GM19351 (cell line): ENCODE results near the gene ADCY7.

Experiments used
- ATAC-seq: cut with Tn5 transposase; IDR thresholded peaks from one replicate; pipeline ENCODE4 v1.9.1; 2021; ENCODE audit warnings: mild to moderate bottlenecking, moderate library complexity; ENCODE audit not compliant: unreplicated experiment

Gene ADCY7

GRCh38 chr16:50265716-50266336, 525 bp upstream of the ADCY7 start:
- no peak for ATAC-seq

- no peak for ATAC-seq
These were observed 840 bp downstream of the ADCY7 start for GRCh38 chr16:50267151-50267631.

- ATAC-seq = no peak
These were observed 1.3 kb downstream of the ADCY7 start for GRCh38 chr16:50267651-50268050.

GRCh38 chr16:50268352-50268751, 2.0 kb downstream of the ADCY7 start:
- no peak for ATAC-seq

GRCh38 chr16:50269061-50269705, 2.8 kb downstream of the ADCY7 start:
- ATAC-seq = no peak

GRCh38 chr16:50269769-50270509, 3.6 kb downstream of the ADCY7 start:
- ATAC-seq = no peak

- ATAC-seq = no peak
These were observed 4.3 kb downstream of the ADCY7 start for GRCh38 chr16:50270510-50271147.

- no peak for ATAC-seq
These were observed 5.0 kb downstream of the ADCY7 start for GRCh38 chr16:50271148-50272041.

GRCh38 chr16:50272111-50272571, 5.8 kb downstream of the ADCY7 start:
- no peak for ATAC-seq

GRCh38 chr16:50272687-50273381, 6.5 kb downstream of the ADCY7 start:
- ATAC-seq = no peak

GRCh38 chr16:50273382-50273690, 7.0 kb downstream of the ADCY7 start:
- no peak for ATAC-seq

- peak; percentile 80 for ATAC-seq
These were observed 7.6 kb downstream of the ADCY7 start for GRCh38 chr16:50273888-50274325.

- peak; percentile 50 for ATAC-seq
These were observed 8.2 kb downstream of the ADCY7 start for GRCh38 chr16:50274326-50275097.

GRCh38 chr16:50275098-50275415, 8.7 kb downstream of the ADCY7 start:
- no peak for ATAC-seq

- no peak for ATAC-seq
These were observed 9.3 kb downstream of the ADCY7 start for GRCh38 chr16:50275428-50276325.

GRCh38 chr16:50276326-50276640, 9.9 kb downstream of the ADCY7 start:
- ATAC-seq = no peak

- ATAC-seq = no peak
These were observed 10.6 kb downstream of the ADCY7 start for GRCh38 chr16:50276801-50277555.

GRCh38 chr16:50278251-50278650, 11.9 kb downstream of the ADCY7 start:
- ATAC-seq = no peak
